Stomach (tissue), 9 donors: ENCODE data around the gene OTUD1. TPM values are rescaled to one million over a fixed set of nuclear protein-coding genes. Genes with fewer than 3 reads are reported as not detected.
A peak's percentile ranks its signal among the peaks of the same experiment; 100 is the strongest.

Experiments
- DNase-seq, 2 donors: peaks; one replicate each; pipeline versions ENCODE4 v3.0.0 to v3.0.0-alpha.2; 2013 to 2019
- H3K27ac ChIP-seq, 5 donors: fragments of 200-600 bp in 4 of 5; sonication (generic) in 4 of 5; one replicate each; pipeline ENCODE4 v1.5.1; 2013 to 2019; ENCODE audit warnings: mild to moderate bottlenecking in 1 of 5, moderate library complexity in 1 of 5
- H3K27me3 ChIP-seq, 3 donors: fragments of 200-600 bp; sonication (generic); one replicate each; pipeline ENCODE4 v1.5.1; 2017 to 2019; ENCODE audit warnings: mixed run types in 1 of 3
- H3K36me3 ChIP-seq, 4 donors: fragments of 200-600 bp; sonication (generic); 1 replicate in 3 of 4; 2 replicates in 1 of 4; pipeline ENCODE4 v1.5.1; 2016 to 2019
- H3K4me1 ChIP-seq, 4 donors: fragments of 200-600 bp; sonication (generic); one replicate each; pipeline ENCODE4 v1.5.1; 2016 to 2019
- H3K4me3 ChIP-seq, 4 donors: fragments of 200-600 bp; sonication (generic) in 3 of 4; one replicate each; pipeline ENCODE4 v1.5.1; 2016 to 2019; ENCODE audit warnings: mild to moderate bottlenecking in 1 of 4
- H3K9me3 ChIP-seq, 4 donors: fragments of 200-600 bp; sonication (generic); one replicate each; pipeline ENCODE4 v1.5.1; 2016 to 2019
- CTCF ChIP-seq, 7 experiments: fragments of 450-650 bp in 4 of 7; fragments of 200-600 bp in 3 of 7; sonication (generic) in 3 of 7; IDR thresholded peaks; one replicate each; pipeline ENCODE4 v1.5.1; 2016 to 2019; ENCODE audit warnings: antibody characterized with exemption in 7 of 7, control low read depth in 2 of 7, mild to moderate bottlenecking in 1 of 7
- EP300 ChIP-seq: sonication (generic); formaldehyde crosslinking; IDR thresholded peaks from one replicate; pipeline ENCODE4 v1.6.1; 2017; ENCODE audit warnings: antibody characterized with exemption
- POLR2A ChIP-seq, 4 donors: fragments of 450-650 bp; IDR thresholded peaks; one replicate each; pipeline ENCODE4 v1.6.1; 2016; ENCODE audit warnings: antibody characterized with exemption in 4 of 4, control low read depth in 2 of 4, mild to moderate bottlenecking in 1 of 4, moderate library complexity in 1 of 4
- POLR2AphosphoS5 ChIP-seq, 3 donors: sonication (generic); formaldehyde crosslinking; IDR thresholded peaks; one replicate each; pipeline ENCODE4 v1.6.1; 2016; ENCODE audit warnings: antibody characterized with exemption in 3 of 3
- WGBS, 5 donors: extraction: QIAGEN DNeasy Blood & Tissue Kit in 3 of 5; methylation state at CpG; one replicate each; pipeline versions ENCODE4 v1.1.5 to v1.1.7; 2013 to 2018; 5-methylcytosine and 5-hydroxymethylcytosine counted together
- intact Hi-C: fragments of 100-400 bp; cut with DNase I; formaldehyde crosslinking; loops from one replicate; pipeline ENCODE4 v1.15.1; 2023; ENCODE audit warnings: low total_unique reads
- polyA plus RNA-seq, 3 donors: library from polyadenylated mRNA; stranded (reverse); fragments of 200-250 nt; gene quantifications; one replicate each; pipeline ENCODE4 v1.2.3, GENCODE V29; 2013
- total RNA-seq, 5 donors: library from RNA; depleted of rRNA; stranded (reverse); fragments of >200 nt; gene quantifications; one replicate each; pipeline versions ENCODE4 v1.1.0 to v1.2.3, GENCODE V29; 2014 to 2016
- donor health status: healthy with polysubstance abuse.
- donor health status: Bipolar disorder and iron deficiency.
- donor health status: healthy.

OTUD1 gene
- total and polyA plus RNA-seq, 8 donors, result 5.0 to 36.9 (median 14.9) TPM

GRCh38 chr10:23395017-23395416 is 43.9 kb upstream of the OTUD1 start:
- intact Hi-C loops, result no loop called here
- no peak overlapping the region for H3K4me3 ChIP-seq
- peaks cover 0 to 8% (median 0%) of the 10 kb centered on the region in 4 donors for H3K4me1 ChIP-seq
- TF ChIP-seq POLR2A (IDR thresholded peaks at IDR 0.05) (no peak), EP300 (no peak), POLR2AphosphoS5 (IDR thresholded peaks at IDR 0.05) (no peak), CTCF (IDR thresholded peaks at IDR 0.05) (no peak)
- no peaks in the 10 kb centered on the region for H3K9me3 ChIP-seq
- no peak for DNase-seq
- WGBS, 5 donors, result 87 to 95% (median 91%) methylated on average over 5 of the region's 5 CpGs
- no peaks in the 10 kb centered on the region for H3K27me3 ChIP-seq
- H3K36me3 ChIP-seq, result no peaks in the 10 kb centered on the region
- H3K27ac ChIP-seq, result no peak overlapping the region

GRCh38 chr10:23396695-23397094 is 42.2 kb upstream of the OTUD1 start:
- Histone ChIP-seq H3K9me3 (no peaks in the 10 kb centered on the region), H3K27me3 (no peaks in the 10 kb centered on the region), H3K4me3 (no peak overlapping the region), H3K27ac (peak overlapping the region in 2 of 5 donors; percentile 16 to 71), H3K4me1 (peaks cover 0 to 8% (median 0%) of the 10 kb centered on the region in 4 donors), H3K36me3 (no peaks in the 10 kb centered on the region)
- intact Hi-C loops, result no loop called here
- WGBS, 5 donors, result 84 to 95% (median 91%) methylated on average over 2 of the region's 2 CpGs
- no peak for DNase-seq
- no peak for TF ChIP-seq POLR2AphosphoS5 (IDR thresholded peaks at IDR 0.05)
- TF ChIP-seq EP300, result no peak

GRCh38 chr10:23399701-23400144 is 39.2 kb upstream of the OTUD1 start:
- H3K4me1 ChIP-seq, result peaks cover 0 to 8% (median 0%) of the 10 kb centered on the region in 4 donors
- no peak overlapping the region for H3K4me3 ChIP-seq
- no peaks in the 10 kb centered on the region for H3K9me3 ChIP-seq
- H3K36me3 ChIP-seq, result no peaks in the 10 kb centered on the region
- peak in 2 of 3 donors; percentile 66 to 73 for TF ChIP-seq POLR2AphosphoS5 (IDR thresholded peaks at IDR 0.05)
- TF ChIP-seq CTCF (IDR thresholded peaks at IDR 0.05), result no peak
- no peaks in the 10 kb centered on the region for H3K27me3 ChIP-seq
- peak in 1 of 2 donors; percentile 72 for DNase-seq
- peak overlapping the region; percentile 19 to 94 (median 65) for H3K27ac ChIP-seq
- intact Hi-C loops, result no loop called here
- WGBS, 5 donors, result 25 to 64% (median 42%) methylated on average over 7 of the region's 7 CpGs

- DNase-seq, result no peak
- TF ChIP-seq POLR2A (IDR thresholded peaks at IDR 0.05) (no peak), POLR2AphosphoS5 (IDR thresholded peaks at IDR 0.05) (no peak), EP300 (no peak), CTCF (IDR thresholded peaks at IDR 0.05) (no peak)
- no peak overlapping the region for H3K27ac ChIP-seq
- WGBS, 5 donors, result 64 to 80% (median 76%) methylated on average over 2 of the region's 2 CpGs
- peaks cover 0 to 8% (median 0%) of the 10 kb centered on the region in 4 donors for H3K4me1 ChIP-seq
- no peaks in the 10 kb centered on the region for H3K9me3 ChIP-seq
- H3K27me3 ChIP-seq, result no peaks in the 10 kb centered on the region
- intact Hi-C loops, result no loop called here
- no peak overlapping the region for H3K4me3 ChIP-seq
- H3K36me3 ChIP-seq, result no peaks in the 10 kb centered on the region
Measured at GRCh38 chr10:23402856-23403255, 36.0 kb upstream of the OTUD1 start.

GRCh38 chr10:23403278-23403677 is 35.6 kb upstream of the OTUD1 start:
- no peaks in the 10 kb centered on the region for H3K27me3 ChIP-seq
- H3K9me3 ChIP-seq, result no peaks in the 10 kb centered on the region
- TF ChIP-seq CTCF (IDR thresholded peaks at IDR 0.05), result no peak
- TF ChIP-seq POLR2A (IDR thresholded peaks at IDR 0.05), result no peak
- no peak for TF ChIP-seq POLR2AphosphoS5 (IDR thresholded peaks at IDR 0.05)
- TF ChIP-seq EP300, result no peak
- no peak for DNase-seq
- H3K4me1 ChIP-seq, result peaks cover 0 to 8% (median 0%) of the 10 kb centered on the region in 4 donors
- no peaks in the 10 kb centered on the region for H3K36me3 ChIP-seq
- intact Hi-C loops, result no loop called here
- WGBS, 5 donors, result 53 to 80% (median 76%) methylated on average over 1 of the region's 1 CpG
- H3K4me3 ChIP-seq, result no peak overlapping the region
- no peak overlapping the region for H3K27ac ChIP-seq
